ENCODE data around the gene MKX.
"Not testable (repeated sequence)": the region's sequence is repeated elsewhere in the genome, so short reads cannot be mapped to it uniquely, and the experiment has no call there.

The MKX gene

DNA sequence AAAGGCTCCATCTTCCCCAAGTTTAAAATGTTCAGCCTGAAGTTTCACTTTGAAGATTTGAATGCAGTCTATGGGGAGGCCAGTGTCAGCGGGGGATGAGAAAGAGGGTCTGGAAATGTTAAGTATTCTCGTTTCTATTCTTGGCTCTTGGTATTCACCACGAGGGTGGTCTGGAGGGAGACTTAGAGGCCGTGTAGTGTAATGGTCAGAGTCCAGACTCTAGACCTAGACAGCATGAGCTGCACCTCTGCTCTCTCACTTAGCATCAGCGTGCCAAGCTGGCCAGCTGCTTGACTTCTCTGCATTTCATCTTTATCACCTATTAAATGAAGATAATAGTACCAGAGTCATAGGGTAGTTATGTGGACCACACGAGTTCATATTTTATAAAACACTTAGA is 57.9 kb downstream of the MKX start:
- no peak for DNase-seq

DNA sequence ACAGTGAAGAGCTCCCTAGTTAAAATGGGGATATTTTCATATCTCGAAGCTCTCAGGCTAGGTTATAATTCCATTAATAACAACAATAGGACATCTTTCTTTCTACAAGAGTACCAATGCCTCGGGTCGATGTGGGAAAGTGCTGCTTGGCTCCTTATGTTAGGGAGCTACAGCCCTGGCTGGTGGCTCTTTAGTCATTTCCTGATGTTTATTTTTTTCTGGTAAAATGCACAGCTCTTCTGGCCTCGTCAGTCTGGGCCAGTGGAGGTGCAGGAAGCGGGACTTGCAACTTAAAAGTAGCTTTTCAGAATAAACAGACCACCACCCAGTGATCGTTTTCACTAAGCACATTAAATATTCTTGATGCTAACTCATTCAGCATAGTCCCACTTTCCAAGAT is 58.3 kb downstream of the MKX start:
- no peak for DNase-seq

DNA sequence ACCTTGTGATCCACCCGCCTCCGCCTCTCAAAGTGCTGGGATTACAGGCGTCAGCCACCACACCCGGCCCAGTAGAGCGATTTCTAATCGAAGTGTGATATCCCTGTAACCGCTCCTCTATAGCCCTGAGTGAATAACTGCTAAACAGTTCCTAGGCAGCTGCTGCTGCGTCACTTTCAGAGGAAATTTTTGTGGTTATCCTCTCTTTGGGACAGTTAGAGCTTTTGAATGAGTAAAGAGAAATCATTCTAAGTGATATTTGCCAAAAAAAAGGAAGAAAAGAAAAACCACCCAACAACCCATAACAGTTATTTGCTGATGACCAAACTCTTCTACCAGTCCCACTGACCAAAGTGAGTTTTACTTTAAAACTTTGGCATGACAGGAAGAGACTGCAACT is 59.9 kb downstream of the MKX start:
- DNase-seq, result no peak

DNA sequence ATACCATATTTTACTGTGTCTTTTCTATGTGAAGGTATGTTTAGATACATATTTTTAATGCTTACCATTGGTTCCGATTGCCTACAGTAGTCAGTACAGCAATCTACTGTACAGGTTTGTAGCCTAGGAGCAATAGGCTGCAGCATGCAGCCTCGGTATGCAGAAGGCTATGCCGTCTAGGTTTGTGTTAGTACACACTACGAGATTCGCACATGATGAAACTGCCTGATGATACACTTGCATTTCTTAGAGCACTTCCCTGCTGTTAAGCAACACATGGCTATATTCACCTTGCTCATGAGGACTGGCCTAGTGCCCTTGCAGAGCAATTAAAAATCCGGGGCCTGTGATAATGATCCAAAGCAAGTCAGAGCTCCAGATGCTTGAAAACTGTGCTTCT is 62.4 kb downstream of the MKX start:
- no peak for DNase-seq

DNA sequence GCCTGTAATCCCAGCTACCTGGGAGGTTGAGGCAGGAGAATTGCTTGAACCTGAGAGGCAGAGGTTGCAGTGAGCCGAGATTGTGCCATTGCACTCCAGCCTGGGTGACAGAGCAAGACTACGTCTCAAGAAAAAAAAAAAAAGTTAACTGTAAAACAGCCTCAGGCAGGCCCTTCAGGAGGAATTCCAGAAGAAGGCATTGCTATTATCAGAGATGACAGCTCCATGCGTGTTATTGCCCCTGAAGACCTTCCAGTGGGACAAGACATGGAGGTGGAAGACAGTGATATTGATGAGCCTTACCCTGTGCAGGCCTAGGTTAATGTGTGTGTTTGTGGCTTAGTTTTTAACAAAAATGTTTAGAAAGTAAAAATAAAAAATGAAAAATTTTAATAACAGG is 63.8 kb downstream of the MKX start:
- DNase-seq, result not testable (repeated sequence)

DNA sequence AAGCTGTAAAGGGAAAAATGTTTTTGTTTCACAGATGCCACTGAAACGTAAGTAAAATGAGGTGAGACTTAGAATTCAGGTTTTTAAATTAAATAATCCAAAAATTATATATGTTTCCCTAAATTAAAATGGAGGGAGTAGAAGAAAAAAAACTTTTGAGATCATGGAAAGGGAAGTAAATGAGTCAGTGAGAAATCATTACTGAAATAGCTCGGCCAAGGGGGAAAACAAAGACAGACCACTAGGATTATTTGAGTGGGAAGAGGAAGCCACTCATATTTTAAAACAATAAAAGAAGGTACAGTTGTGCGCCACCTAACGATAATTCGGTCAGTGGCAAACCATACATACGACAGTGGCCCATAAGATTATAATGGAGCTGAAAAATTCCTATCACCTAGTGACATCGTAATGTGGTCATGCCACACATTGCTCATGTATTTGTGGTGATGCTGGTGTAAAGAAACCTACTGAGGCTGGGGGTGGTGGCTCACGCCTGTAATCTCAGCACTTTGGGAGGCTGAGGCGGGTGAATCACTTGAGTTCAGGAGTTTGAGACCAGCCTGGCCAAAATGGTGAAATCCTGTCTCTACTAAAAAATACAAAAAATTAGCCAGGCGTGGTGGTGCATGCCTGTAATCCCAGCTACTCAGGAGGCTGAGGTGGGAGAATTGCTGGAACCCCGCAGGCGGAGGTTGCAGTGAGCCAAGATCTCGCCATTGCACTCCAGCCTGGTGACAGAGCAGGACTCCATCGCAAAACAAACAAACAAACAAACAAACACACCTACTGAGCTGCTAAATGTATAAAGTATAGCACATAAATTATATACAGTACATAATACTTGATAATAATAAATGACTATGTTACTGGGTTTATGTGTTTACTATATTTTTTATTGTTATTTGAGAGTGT is 64.7 kb downstream of the MKX start:
- DNase-seq, result no peak

DNA sequence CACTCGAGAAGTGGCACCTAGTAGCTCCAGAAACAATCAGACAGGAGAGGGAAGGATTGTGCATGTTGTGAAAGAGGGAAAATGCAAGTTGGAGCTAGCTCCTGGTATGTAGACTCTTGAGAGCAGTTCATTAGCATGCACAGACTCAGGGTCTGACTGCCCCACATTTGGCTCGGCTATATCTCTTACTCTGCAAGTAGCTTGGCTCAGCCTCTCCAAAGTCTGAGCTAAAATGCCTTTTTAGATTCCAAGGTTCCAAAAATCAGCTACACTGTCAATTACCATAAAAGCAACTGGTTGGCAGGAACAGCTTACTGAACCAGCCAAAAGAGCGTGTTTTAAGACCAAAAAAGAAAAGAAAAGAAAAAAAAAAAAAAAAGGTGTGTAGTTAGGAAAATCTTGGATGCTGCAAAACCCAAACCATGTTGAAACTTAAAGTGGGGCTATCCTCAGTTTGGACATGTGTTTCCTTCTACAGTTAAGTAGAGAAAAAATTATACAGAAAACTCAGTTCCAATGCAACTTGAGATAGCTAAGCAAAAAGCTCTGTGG is 65.5 kb downstream of the MKX start:
- no peak for DNase-seq

DNA sequence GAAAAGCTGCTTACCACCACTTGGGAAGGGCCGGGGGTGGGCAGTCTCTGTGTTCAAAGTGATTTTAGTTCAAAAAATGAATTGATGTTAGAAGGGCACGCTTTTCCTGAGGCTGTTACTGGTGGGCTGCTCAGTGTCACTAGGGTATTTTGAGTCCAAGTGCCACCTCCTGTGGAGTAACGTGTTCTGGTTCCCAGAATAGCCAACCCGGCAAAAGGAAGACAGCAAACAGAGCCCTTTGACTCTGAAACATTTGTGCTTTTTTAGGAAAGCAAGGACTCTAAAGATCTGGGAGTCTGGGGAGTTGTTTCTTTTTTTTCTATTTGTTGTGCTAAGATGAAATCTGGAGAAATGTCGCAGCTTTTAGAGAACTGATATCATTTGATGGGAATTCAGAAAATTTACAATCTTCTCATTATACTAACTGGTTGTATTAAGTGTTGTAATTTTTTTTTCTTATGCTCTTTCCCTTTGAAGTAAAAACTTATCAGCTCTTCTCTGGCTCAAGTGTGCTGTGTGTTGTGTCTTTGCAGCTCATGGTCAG is 66.2 kb downstream of the MKX start:
- DNase-seq, result no peak

DNA sequence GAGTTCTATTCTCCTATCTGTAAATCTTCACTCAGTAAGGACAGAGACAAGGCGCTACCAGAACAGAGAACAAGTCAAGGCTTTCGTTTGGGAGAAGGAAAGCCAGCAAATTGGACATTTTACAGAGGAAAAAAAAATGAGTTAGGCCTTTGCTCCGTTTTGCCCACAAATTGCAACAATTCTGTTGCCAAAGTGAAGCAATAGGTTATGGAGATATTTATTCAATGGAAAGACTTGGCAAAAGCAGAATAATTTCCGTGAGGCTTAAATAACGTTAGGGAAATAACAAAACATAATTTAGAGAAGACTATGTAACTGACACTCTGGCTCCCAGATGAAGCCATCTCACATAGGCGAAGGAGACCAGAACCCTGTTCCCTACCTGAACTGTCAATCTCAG is 67.5 kb downstream of the MKX start:
- no peak for DNase-seq

DNA sequence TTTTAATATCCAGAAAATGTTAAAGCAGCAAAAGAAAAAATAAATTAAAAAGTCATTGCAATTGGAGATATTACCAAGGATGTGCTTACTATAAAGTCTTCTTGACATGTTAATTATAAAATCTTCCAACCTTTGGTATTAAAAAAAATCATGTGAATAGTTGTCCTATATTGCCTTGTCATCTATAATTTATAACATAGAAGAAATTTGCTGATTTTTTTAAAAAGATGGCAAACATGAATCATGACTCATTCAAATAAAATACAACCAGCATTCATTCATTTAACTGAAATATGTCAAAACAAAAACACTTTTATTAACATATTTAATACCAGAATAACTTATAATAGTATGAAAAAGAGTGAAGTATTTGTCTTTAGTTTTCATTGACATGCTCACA is 72.6 kb downstream of the MKX start:
- DNase-seq, result no peak

DNA sequence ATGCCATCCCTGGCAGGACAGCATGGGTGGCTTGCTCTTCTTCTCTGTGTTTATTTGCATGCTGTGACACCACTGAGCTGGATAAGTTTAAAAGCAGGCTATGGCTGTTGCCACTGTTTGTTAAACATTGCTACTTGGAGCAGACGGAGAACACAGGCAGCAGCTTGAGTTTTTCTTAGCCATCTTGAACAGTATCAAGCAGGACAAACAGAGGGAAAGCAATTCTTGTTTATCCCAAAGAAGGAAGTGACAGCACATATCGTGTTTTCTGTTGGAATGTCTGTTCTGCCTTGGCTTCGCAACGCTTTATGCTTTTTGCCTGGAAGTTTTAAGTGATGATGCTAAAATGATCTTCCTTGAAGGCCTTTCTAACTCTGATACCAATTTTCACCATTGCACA is 73.8 kb downstream of the MKX start:
- no peak for DNase-seq

DNA sequence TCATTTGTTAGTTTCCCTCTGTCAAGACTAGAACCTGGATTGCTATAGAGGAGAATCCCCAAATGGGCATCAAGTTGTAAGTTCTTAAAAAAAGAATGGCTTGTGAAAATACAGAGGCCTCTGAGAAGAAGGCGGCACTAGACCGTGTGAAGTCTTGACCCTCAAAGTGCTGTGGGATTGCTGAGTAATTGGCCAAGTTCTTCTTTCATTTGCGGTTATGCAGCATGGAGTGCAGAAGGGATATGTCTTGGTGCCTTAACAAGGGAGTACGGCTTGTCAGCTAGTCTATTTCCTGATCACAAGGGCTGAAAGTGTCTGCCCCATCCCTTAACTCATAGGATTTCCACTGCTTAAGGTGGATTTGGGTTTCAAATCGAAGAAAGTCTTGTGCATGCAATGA is 81.2 kb downstream of the MKX start:
- DNase-seq, result no peak

DNA sequence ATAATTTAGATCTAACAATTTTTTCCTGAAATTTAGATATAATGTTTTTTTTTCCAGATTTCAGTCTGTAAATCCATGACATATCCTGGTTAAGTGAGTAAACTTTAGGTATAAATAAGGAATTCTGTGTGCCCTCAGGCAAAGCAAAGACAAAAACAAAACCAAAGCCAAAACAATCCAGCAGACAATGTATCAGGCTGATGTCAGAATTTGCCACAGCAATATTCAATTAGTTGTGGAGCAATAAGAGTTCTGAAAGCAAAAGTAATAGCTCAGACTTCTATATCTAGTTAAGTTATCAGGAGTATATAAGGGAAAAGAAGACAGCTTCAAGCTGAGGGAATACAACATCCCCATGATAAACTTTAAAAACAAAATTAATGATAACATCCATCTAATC is 82.0 kb downstream of the MKX start:
- DNase-seq, result no peak

DNA sequence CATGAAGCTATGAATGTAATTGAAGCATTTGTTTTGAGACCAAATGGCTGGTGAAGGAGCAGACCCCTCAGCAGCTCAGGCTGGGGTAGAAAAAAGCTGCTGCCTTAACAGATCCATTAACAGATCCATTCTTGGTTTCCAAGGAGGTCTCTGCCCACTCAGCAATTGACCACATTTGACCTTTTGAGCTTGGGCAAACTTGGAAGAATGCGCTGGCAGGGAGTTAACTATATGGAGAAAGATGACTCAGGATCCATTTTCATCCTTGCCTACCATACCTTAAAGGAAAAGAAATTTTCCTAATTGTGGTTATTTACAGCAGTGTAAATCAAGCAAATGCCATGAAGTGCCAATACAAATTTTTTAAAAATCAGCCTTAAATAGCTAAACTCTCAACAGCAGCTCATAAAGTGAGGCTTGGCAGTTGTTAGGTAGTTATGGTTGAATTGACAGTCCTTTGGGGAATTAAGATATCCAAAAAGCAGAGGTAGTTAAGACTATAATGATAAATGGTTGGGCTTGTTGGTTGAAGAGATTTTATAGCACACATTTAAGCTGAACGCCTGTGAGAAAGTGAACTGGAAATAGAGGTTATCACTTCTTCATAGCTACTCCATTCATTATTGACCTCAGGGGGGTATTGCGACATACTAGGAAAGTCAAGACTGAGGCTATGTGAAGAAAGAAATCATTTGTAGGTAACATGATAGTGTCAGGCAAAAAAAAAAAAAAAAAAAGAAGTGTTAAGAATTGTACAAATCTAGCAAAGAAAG is 83.9 kb downstream of the MKX start:
- no peak for DNase-seq

DNA sequence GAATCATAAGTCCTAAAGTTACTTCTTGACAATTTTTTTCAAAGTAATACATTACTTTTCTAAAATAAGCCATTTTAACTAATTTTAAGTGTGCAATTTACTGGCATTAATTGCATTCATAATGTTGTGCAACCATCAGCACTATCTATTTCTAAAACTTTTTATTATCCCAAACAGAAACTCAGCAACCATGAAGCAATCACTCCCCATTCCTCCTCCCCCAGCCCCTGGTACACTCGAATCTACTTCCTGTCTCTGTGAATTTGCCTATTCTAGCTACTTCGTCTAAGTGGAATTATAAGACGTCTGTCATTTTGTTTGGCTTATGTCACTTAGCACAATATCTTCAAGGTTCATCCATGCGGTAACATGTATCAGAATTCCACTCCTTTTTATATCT is 84.9 kb downstream of the MKX start:
- DNase-seq, result no peak

DNA sequence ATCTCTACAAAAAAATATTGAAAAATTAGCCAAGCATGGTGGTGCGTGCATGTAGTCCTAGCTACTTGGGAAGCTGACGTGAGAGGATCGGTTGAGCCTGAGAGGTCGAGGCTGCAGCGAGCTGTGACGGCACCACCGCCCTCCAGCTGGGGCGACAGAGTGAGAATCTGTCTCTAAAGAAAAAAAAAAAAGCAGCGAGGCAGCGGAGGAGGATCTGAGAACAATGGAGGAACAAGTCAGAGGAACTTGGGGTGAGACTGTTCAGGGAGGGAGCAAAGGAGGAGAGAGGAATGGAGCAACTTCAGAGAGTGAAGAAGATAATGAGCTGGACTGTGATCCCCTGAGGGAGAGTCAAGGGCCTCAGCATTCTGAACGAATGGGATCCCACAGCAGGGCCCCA is 85.4 kb downstream of the MKX start:
- no peak for DNase-seq

DNA sequence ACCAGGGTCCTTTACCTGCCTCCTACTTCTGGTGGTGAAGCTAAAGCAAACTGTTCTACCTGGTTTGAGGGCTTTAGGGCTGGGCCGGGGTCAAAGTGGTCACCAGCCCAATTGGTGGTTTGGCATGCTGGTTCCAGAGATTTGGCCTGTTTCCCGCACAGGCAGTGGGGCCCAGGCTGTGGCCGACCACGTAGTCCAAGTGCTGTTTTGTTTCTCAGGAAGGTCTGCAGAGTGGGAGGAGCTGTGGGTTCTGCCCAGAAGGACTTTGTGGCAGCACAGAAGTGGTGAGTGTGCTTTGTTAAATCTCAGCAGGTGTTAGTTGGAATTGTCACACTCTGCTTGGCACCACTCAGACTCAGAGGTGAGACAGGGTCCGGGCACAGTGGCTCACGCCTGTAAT is 85.8 kb downstream of the MKX start:
- DNase-seq, result no peak

DNA sequence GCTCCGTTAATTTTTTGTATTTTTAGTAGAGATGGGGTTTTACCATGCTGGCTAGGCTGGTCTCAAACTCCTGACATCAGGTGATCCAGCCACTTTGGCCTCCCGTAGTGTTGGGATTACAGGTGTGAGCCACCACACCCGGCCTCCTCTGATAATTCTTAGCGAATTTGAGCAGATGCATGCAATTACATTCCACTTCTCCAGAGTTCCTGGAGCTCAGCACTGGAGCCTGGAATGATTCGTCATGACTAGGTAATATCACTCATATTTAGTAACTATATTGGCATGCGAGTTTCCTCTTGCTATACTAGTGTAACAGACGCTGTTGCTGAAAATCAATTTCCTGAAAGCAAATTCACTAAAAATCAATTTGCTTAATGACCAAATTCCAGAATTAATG is 86.8 kb downstream of the MKX start:
- DNase-seq, result no peak

DNA sequence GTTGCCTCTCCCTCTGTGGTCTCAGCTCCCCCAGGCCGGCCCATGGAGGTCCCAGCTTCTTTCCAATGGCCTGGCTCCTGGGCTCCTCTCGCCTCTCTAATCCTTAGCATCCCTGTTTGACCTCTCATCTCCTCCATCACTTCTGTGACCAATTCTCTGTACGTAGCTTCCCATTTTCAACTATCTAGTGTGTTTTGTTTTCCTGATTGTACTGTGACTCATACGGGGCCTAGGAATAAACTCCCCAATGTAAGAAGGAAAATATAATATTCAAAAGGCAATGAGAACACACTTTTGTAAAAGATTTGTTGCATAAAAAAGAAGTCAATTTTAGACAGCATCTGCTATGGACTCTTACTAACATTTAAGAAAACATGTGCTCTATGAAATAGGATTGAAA is 90.3 kb downstream of the MKX start:
- no peak for DNase-seq

DNA sequence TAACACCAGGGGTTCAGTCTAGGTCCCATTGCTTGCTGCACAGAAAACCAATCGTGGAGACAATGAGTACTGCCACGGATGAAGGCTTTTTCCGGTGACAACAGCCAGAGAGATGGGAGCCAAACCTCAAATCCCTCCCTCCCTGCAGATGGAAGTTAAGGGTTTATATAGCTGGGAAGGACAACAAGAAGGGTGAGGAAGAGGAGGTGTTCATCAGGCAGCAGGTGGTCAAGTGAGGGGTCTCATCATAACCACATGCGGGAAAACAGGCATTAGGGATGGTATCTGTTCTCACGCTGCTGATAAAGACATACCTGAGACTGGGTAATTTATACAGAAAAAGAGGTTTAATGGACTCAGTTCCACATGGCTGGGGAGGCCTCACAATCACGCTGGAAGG is 91.3 kb downstream of the MKX start:
- no peak for DNase-seq

DNA sequence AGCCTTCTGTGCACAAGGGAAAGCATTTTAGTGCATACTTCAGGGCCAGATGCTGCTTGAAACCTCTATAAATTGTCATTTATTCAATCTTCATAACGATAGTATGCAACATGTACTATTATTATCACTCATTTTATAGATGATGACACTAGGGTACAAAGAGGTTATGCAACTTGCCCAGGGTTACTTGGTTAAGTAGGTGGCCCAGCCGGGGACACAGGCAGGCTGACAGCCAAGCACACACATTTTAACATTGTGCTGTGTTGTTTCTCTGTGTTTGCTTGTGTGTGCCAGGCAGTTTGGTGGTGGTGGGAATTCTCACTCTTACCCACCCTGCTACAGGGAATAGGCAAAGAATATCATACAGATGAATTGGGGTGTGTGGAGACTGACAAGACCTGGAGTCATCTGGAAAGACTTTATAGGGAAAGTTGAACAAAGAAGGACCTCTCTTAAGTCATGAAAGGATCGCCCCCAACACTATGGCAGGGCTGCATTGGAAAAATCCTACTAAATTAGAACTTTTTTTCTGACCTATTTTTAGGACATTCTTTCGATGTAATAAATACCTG is 98.9 kb downstream of the MKX start:
- DNase-seq, result no peak

DNA sequence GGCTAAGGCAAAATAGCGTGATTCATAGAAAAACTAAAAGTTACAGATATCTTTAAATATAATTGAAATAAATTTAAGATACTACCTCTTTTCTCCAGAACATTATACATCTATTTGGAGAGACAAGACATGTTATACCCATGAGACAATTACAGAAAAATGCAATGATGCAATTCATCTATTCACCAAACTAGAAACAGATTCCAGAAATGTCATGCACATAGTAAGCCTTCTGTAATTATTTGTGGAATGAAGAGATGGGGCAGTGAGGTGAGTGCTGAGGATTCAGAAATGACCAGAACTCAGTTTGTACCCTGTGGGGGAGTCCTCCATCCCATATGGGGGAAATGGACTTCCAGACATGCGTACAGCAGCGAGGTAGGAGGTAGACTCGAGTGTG is 99.4 kb downstream of the MKX start:
- DNase-seq, result no peak

DNA sequence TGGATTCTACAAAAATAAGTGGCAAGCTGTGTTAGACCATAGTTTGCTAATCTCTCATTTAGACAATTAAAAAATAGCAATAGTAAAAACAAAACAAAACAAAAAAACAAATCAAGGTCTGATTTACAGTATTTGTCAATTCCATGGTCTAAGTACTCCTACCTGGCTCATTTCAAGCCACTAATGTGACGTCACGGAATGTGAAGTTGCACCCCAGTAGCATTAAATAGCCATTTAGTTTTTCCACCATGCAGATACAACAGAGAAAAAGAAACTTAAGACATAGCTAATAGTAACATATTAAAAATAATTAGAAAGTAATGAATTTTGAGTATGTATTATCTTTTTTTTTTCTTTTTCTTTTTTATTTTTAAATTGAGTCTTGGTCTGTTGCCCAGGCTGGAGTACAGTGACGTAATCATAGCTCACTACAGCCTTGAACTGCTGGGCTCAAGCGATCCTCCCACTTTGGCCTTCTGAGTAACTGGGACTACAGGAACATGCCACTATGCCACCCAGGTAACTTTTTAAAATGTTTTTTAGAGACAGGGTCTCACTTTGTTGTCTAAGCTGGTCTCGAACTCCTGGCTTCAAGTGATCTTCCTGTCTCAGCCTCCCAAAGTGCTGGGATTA is 101.2 kb downstream of the MKX start:
- DNase-seq, result no peak
